ENCODE results near the gene TIAM2.

Gene TIAM2

DNA sequence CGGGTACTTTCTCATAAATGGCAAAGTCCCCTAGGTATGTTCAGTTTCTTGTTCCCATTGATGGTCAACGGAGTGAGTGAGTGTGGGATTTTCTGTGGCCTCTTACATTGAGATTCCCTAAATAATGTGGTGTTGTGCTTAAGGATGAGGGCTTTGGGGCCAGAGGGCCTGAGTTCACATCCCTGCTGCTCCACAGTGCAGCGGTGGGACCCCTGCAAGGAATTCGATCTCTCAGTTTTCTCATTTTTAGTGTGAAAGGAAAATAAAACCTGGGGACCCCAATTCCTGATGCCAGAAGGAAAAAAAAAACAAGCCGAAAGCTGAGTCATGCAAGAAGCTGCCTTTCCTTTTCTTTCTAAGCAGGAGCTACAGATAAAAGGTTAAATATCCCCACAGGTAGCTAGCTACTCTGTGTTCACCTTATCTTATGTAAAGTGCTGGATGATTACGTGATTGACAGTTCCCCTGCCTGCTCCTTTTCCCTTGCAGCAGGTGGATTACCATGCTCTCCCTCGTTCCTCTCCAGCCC, 148.5 kb downstream of the TIAM2 start:
- TF ChIP-seq, protein P1, sequence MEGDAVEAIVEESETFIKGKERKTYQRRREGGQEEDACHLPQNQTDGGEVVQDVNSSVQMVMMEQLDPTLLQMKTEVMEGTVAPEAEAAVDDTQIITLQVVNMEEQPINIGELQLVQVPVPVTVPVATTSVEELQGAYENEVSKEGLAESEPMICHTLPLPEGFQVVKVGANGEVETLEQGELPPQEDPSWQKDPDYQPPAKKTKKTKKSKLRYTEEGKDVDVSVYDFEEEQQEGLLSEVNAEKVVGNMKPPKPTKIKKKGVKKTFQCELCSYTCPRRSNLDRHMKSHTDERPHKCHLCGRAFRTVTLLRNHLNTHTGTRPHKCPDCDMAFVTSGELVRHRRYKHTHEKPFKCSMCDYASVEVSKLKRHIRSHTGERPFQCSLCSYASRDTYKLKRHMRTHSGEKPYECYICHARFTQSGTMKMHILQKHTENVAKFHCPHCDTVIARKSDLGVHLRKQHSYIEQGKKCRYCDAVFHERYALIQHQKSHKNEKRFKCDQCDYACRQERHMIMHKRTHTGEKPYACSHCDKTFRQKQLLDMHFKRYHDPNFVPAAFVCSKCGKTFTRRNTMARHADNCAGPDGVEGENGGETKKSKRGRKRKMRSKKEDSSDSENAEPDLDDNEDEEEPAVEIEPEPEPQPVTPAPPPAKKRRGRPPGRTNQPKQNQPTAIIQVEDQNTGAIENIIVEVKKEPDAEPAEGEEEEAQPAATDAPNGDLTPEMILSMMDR (IDR thresholded peaks at IDR 0.05; ENCODE audit: low read depth, low read length) = no peak
- peak overlapping the region; percentile 50 for H3K4me3 ChIP-seq (ENCODE audit: low read depth, low read length)

DNA sequence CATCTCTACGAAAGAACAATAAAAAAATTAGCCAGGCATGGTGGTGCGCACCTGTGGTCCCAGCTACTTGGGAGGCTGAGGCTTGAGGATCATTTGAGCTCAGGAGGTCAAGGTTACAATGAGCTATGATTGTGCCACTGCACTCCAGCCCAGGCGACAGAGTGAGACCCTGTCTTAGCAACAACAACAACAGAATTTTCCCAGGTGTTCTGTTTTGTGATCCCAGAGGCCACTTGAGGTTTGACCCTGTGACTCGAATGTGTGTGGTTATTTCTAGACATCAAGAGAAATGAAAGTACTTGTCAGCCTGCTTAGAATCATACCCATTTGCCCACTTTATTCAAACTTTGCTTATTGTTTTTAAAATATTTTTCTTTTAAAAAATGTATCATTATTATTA, 151.1 kb downstream of the TIAM2 start:
- TF ChIP-seq, protein P1 (IDR thresholded peaks at IDR 0.05; ENCODE audit: low read depth, low read length) = no peak

GRCh38 chr6:155147958-155148663, 153.0 kb downstream of the TIAM2 start:
- H3K4me3 ChIP-seq (ENCODE audit: low read depth, low read length) = no peak overlapping the region
- TF ChIP-seq, protein P1 (IDR thresholded peaks at IDR 0.05; ENCODE audit: low read depth, low read length) = no peak

More for the DNA sequence above, 151.1 kb downstream of the TIAM2 start:
- H3K4me3 ChIP-seq (ENCODE audit: low read depth, low read length) = no peak overlapping the region

DNA sequence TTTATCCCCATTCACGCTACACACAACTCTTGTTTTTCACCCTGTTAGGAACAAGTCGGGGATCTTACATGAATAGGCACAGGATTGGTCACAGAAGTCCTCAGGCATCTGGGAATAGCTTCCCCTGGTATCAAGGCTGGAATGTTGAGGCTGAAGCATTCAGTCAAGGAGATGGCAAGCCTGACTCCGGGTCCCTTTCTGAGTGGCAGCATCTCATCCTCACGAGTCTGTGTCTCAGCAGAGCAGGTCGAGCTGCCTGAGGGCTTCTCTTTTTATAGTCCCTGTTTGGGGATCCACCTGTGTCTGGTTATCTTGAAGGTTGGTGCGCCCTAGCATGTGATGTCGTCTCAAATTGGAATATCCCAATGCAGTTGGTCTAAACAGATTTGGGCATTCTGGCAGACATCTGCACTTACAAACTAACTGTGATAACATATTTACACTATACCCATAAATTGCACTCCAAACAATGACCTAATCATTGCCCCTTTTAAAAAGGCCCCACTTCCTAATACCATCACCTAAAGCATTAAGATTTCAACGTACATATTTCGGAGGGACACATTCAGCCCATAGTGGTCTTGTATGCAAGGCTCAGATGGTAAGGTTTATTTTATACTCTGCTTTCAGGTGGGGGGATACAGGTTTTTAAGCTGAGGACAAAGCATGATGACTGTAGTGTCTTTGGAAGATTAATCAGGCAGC, 156.0 kb downstream of the TIAM2 start:
- no peak overlapping the region for H3K4me3 ChIP-seq (ENCODE audit: low read depth, low read length)
- TF ChIP-seq, protein P1 (IDR thresholded peaks at IDR 0.05; ENCODE audit: low read depth, low read length) = no peak

DNA sequence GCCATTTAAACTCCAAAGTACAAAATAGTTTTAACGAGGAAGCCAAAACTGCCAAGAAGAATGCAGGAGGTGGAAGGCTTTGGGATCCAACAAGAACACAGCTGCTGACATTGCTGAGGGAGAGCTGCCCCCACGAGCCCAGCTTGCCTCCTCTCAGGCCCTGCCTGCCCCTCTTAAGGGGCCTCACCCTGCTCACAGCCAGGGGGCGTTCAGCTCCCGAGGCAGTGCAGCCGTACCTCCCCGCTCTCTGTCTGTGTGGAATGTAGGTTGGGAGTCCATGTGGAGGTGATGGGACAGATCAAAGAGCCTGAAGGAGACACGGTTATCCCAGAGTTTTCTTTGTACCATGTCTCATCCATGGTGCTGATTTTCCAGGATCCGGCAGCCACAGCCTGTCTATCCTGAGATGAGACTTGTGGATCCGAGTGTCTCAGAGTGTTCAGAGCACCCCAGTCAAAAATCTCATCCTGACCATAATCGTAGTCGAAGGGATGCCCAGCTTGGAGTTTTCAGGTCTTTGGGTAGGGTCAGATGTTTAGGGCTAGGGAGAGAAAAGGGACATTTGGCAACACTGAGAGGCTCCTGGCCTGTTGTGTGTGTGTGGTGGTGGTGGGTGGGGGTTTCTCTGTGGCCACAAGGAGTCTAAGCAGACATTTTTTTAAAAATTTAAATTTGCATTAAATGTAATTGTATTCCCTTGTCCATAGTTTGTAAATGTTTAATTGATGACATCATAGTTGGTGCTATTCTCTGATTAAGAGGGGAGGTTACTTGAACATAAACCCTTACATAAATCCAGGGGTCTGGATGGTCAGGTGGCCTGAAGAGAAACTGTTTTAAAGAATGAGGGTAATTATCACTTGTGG, 157.3 kb downstream of the TIAM2 start:
- TF ChIP-seq, protein P1 (IDR thresholded peaks at IDR 0.05; ENCODE audit: low read depth, low read length) = no peak
- H3K4me3 ChIP-seq (ENCODE audit: low read depth, low read length) = no peak overlapping the region

DNA sequence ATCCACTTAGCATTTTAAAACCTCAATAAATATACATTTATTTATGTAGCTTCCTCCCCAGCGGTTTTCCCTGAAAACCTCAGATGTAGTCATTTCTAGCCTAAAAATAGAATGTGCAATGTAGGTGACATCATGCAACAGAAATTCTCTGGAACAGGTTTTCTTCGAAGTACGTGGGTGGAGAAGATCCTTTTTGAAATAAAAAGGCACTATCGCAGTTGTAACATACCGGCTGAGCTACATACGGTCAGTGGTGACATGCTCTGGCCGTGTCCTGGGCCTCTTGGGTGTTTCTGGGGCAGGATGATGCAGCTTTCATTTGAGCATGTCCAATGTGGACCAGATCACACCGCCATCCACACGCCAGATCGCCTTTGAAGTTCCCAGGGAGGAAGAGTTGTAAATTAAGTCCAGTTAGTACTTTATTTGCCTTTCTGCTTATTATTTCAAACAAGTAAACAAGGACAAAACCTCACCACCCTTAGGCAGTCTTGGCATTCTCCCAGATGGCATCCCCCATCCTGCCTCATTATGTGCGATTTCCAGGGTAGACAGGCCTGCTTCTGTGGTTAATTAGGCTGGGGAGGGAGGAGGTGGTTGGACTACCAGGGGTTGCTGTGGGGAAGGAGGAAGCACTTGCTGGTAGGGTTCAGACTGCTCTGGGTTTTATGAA, 159.2 kb downstream of the TIAM2 start:
- H3K4me3 ChIP-seq (ENCODE audit: low read depth, low read length) = no peak overlapping the region
- TF ChIP-seq, protein P1 (IDR thresholded peaks at IDR 0.05; ENCODE audit: low read depth, low read length) = no peak

All from WI38 (cell line).